Fibroblast of lung (primary cell): ENCODE results near the gene ZNF407. TPM values are rescaled to one million over a fixed set of nuclear protein-coding genes. Genes with fewer than 3 reads are reported as not detected.
A peak's percentile ranks its signal among the peaks of the same experiment; 100 is the strongest.

Experiments
- DNase-seq, 2 donors: peaks; one replicate each; pipeline versions ENCODE4 v3.0.0 to v3.0.0-alpha.2; 2010; ENCODE audit warnings: low read depth in 2 of 2
- H2AFZ ChIP-seq: 2 replicates; pipeline ENCODE4 v1.5.1; 2012; ENCODE audit warnings: low read length, control low read depth, inconsistent platforms
- H3K27ac ChIP-seq: 2 replicates; pipeline ENCODE4 v1.5.1; 2011; ENCODE audit warnings: low read length, control low read depth; ENCODE audit not compliant: insufficient read depth
- H3K27me3 ChIP-seq: 2 replicates; pipeline ENCODE4 v1.5.1; 2011; ENCODE audit warnings: mild to moderate bottlenecking, low read length; ENCODE audit not compliant: control insufficient read depth, insufficient read depth
- H3K36me3 ChIP-seq: 2 replicates; pipeline ENCODE4 v1.5.1; 2011; ENCODE audit warnings: low read length; ENCODE audit not compliant: control insufficient read depth, insufficient read depth
- H3K4me1 ChIP-seq: 2 replicates; pipeline ENCODE4 v1.5.1; 2011; ENCODE audit warnings: low read length; ENCODE audit not compliant: control insufficient read depth, insufficient read depth; ENCODE audit errors: extremely low read depth
- H3K4me2 ChIP-seq: 2 replicates; pipeline ENCODE4 v1.5.1; 2011; ENCODE audit warnings: low read length, control low read depth; ENCODE audit not compliant: insufficient read depth; ENCODE audit errors: extremely low read depth
- H3K4me3 ChIP-seq, 4 experiments: fragments of 200-600 bp in 1 of 4; sonication (generic) in 1 of 4; replicated peaks in 1 of 4; 2 replicates each; pipeline ENCODE4 v1.5.1; 2011 to 2016; ENCODE audit warnings: low read length in 4 of 4, low read depth in 3 of 4, mild to moderate bottlenecking in 3 of 4, control low read depth in 2 of 4, inconsistent platforms in 1 of 4, mixed read lengths in 1 of 4; ENCODE audit not compliant: insufficient read depth in 1 of 4; ENCODE audit errors: control extremely low read depth in 1 of 4
- H3K79me2 ChIP-seq: 2 replicates; pipeline ENCODE4 v1.5.1; 2012; ENCODE audit warnings: mild to moderate bottlenecking, low read length, inconsistent platforms; ENCODE audit not compliant: control insufficient read depth, insufficient read depth
- H3K9ac ChIP-seq: 2 replicates; pipeline ENCODE4 v1.5.1; 2011; ENCODE audit warnings: mild to moderate bottlenecking, low read length, control low read depth; ENCODE audit not compliant: insufficient read depth
- H3K9me3 ChIP-seq: 2 replicates; pipeline ENCODE4 v1.5.1; 2012; ENCODE audit warnings: low read depth, low read length; ENCODE audit not compliant: control insufficient read depth, insufficient read depth
- H4K20me1 ChIP-seq: 2 replicates; pipeline ENCODE4 v1.5.1; 2011; ENCODE audit warnings: low read length; ENCODE audit not compliant: control insufficient read depth, insufficient read depth; ENCODE audit errors: extremely low read depth
- EZH2 ChIP-seq: IDR thresholded peaks from 2 replicates; pipeline ENCODE4 v1.5.1; 2012; ENCODE audit warnings: low read length, control low read depth, mild to moderate bottlenecking; ENCODE audit errors: missing control alignments
- polyA plus RNA-seq, 2 donors: library from polyadenylated mRNA; depleted of rRNA in 1 of 2; stranded (reverse) in 1 of 2; unstranded in 1 of 2; fragments of >200 nt; gene quantifications; 2 replicates each; pipeline ENCODE4 v1.2.1, GENCODE V29; 2011 to 2012; ENCODE audit warnings: missing spikeins in 1 of 2
- total RNA-seq: library from RNA; depleted of rRNA; stranded (reverse); fragments of >200 nt; gene quantifications from 2 replicates; pipeline ENCODE4 v1.2.1, GENCODE V29; 2014
- TF ChIP-seq, protein P1 (sequence below), 2 donors: IDR thresholded peaks in 1 of 2; conservative IDR thresholded peaks in 1 of 2; 1 replicate in 1 of 2; 2 replicates in 1 of 2; pipeline ENCODE4 v1.5.1; 2011 to 2012; ENCODE audit warnings: low read length in 2 of 2, control low read depth in 1 of 2, inconsistent platforms in 1 of 2, low read depth in 1 of 2, mild to moderate bottlenecking in 1 of 2

ZNF407 gene
- total and polyA plus RNA-seq, 2 donors (not counting 1 experiment from before 2014, with no cell fraction given), result 5.1 to 12.6 TPM

DNA sequence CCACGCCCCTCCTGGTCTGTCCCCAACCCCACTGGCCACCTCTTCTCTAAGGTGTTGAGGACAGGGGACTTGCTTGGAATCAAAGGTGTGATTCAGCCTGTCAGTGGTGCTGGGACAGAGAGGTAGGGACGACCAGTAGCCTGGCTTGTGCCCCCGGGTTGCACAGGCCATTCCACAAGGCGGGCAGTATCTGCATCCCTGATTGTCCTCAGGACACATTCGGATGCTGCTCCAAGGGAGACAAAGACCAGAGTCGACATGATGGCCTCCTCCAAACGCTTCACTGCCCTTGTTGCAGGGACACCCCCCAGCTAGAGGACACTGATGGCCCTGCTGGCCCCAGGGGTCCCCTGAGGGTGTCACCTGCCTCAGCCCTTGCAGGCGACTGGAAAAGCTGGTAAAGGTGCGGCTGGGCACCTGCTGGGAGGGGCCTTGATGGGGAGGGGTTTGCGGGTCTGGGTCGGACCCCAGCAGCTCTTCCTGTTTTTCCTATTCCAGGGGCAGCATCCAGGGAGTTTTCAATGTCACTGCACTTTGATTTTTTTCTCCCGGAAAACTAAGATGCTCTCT is 513.3 kb downstream of the ZNF407 start:
- H4K20me1 ChIP-seq, result no peaks in the 10 kb centered on the region
- H3K27me3 ChIP-seq, result no peaks in the 10 kb centered on the region
- TF ChIP-seq, protein P1, sequence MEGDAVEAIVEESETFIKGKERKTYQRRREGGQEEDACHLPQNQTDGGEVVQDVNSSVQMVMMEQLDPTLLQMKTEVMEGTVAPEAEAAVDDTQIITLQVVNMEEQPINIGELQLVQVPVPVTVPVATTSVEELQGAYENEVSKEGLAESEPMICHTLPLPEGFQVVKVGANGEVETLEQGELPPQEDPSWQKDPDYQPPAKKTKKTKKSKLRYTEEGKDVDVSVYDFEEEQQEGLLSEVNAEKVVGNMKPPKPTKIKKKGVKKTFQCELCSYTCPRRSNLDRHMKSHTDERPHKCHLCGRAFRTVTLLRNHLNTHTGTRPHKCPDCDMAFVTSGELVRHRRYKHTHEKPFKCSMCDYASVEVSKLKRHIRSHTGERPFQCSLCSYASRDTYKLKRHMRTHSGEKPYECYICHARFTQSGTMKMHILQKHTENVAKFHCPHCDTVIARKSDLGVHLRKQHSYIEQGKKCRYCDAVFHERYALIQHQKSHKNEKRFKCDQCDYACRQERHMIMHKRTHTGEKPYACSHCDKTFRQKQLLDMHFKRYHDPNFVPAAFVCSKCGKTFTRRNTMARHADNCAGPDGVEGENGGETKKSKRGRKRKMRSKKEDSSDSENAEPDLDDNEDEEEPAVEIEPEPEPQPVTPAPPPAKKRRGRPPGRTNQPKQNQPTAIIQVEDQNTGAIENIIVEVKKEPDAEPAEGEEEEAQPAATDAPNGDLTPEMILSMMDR (conservative IDR thresholded peaks at IDR 0.05 in 1 of 2, IDR thresholded peaks at IDR 0.05 in 1 of 2; ENCODE audit: low read depth in 1 of 2, low read length in 2 of 2), result no peak
- TF ChIP-seq EZH2, result no peak
- H3K36me3 ChIP-seq, result no peaks in the 10 kb centered on the region
- no peak overlapping the region for H3K9ac ChIP-seq
- no peak for DNase-seq
- no peaks in the 10 kb centered on the region for H3K9me3 ChIP-seq
- H3K79me2 ChIP-seq, result no peaks in the 10 kb centered on the region
- no peak overlapping the region for H3K27ac ChIP-seq
- H3K4me3 ChIP-seq, result no peak overlapping the region
- H3K4me2 ChIP-seq, result no peak overlapping the region
- no peaks in the 10 kb centered on the region for H3K4me1 ChIP-seq
- no peak overlapping the region for H2AFZ ChIP-seq

GRCh38 chr18:75111760-75112159 is 514.1 kb downstream of the ZNF407 start:
- Histone ChIP-seq H3K27me3 (no peaks in the 10 kb centered on the region), H3K36me3 (no peaks in the 10 kb centered on the region), H3K9me3 (no peaks in the 10 kb centered on the region), H2AFZ (no peak overlapping the region), H3K4me2 (no peak overlapping the region), H3K9ac (no peak overlapping the region), H4K20me1 (no peaks in the 10 kb centered on the region), H3K79me2 (no peaks in the 10 kb centered on the region), H3K4me1 (no peaks in the 10 kb centered on the region), H3K4me3 (no peak overlapping the region), H3K27ac (no peak overlapping the region)
- TF ChIP-seq, protein P1 (conservative IDR thresholded peaks at IDR 0.05 in 1 of 2, IDR thresholded peaks at IDR 0.05 in 1 of 2; ENCODE audit: low read depth in 1 of 2, low read length in 2 of 2), result no peak
- no peak for TF ChIP-seq EZH2
- peak in 1 of 2 donors; percentile 13 for DNase-seq

DNA sequence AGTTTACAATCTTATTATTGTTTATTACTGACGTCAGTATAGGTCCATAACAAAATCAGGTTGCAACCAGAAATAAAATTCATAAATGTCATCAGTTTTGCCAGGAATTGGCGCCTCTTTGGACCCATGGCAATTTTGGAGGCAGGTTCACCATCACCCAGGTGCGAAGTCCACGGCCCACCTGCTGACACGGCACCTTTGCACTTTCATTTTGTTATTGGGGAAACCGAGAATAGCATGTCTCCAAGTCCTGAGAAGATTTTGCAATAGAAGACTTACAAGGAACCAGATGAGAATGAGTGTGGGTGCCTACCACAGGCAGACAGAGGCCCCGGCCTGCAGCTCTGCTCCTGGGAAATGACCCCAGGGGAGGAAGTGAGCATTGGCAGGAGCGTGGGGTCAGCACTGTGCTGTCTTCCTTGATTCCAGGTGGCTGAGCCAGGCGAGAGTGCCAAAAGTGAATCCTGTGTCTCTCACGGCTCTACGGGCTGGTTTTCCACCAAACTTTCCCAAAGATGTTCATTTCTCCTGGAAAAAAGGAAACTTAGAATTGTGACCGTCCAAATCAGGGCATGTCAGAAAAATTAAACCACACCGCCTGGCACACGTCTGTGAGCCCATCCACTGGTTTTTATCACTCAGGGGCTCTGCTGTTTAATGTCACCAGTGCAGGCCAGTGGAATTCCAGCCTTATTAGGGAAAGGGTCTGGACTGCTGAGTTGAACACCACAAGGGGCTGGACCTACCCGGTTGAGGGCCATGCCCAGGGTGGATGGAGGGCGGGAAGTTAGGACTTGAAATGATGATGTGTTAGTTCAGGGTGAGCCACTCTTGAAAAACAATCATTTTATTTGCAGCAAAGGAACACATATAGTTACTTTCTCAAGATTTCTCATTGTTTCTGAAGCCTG is 514.8 kb downstream of the ZNF407 start:
- Histone ChIP-seq H3K9me3 (no peaks in the 10 kb centered on the region), H4K20me1 (no peaks in the 10 kb centered on the region), H3K27ac (no peak overlapping the region), H3K4me2 (no peak overlapping the region), H3K27me3 (no peaks in the 10 kb centered on the region), H3K9ac (no peak overlapping the region), H3K36me3 (no peaks in the 10 kb centered on the region), H3K4me3 (no peak overlapping the region), H2AFZ (no peak overlapping the region), H3K4me1 (no peaks in the 10 kb centered on the region), H3K79me2 (no peaks in the 10 kb centered on the region)
- TF ChIP-seq EZH2, result no peak
- TF ChIP-seq, protein P1 (conservative IDR thresholded peaks at IDR 0.05 in 1 of 2, IDR thresholded peaks at IDR 0.05 in 1 of 2; ENCODE audit: low read depth in 1 of 2, low read length in 2 of 2), result no peak
- DNase-seq, result no peak
